HG03045 (cell line): ENCODE measurements around the gene CHST2.
"Not testable (repeated sequence)": the region's sequence is repeated elsewhere in the genome, so short reads cannot be mapped to it uniquely, and the experiment has no call there.

Experiments
- ATAC-seq: cut with Tn5 transposase; IDR thresholded peaks from one replicate; pipeline ENCODE4 v1.9.1; 2021; ENCODE audit warnings: mild to moderate bottlenecking, moderate library complexity; ENCODE audit not compliant: unreplicated experiment

The CHST2 gene

GRCh38 chr3:143119009-143119914 is at the start of gene CHST2:
Gene CHST2, plus strand, starts transcription at chr3:143119771. Its CDS starts 1,046 bp downstream, at chr3:143120817.
- ATAC-seq: peak; percentile 76

- ATAC-seq: no peak
These were observed 48.5 kb upstream of the CHST2 start for GRCh38 chr3:143070977-143071551.

- ATAC-seq: no peak
These were observed 47.8 kb upstream of the CHST2 start for GRCh38 chr3:143071776-143072175.

- ATAC-seq: not testable (repeated sequence)
These were observed 47.1 kb upstream of the CHST2 start for GRCh38 chr3:143072298-143073020.

- not testable (repeated sequence) for ATAC-seq
These were observed 46.0 kb upstream of the CHST2 start for GRCh38 chr3:143073541-143073940.

GRCh38 chr3:143073983-143074382 is 45.6 kb upstream of the CHST2 start:
- ATAC-seq: not testable (repeated sequence)

- no peak for ATAC-seq
These were observed 40.7 kb upstream of the CHST2 start for GRCh38 chr3:143078883-143079282.

- no peak for ATAC-seq
These were observed 39.4 kb upstream of the CHST2 start for GRCh38 chr3:143080196-143080595.

- no peak for ATAC-seq
These were observed 38.2 kb upstream of the CHST2 start for GRCh38 chr3:143081365-143081764.

- ATAC-seq: peak; percentile 77
These were observed 37.5 kb upstream of the CHST2 start for GRCh38 chr3:143081844-143082778.

- no peak for ATAC-seq
These were observed 35.8 kb upstream of the CHST2 start for GRCh38 chr3:143083781-143084180.

GRCh38 chr3:143084856-143085731 is 34.5 kb upstream of the CHST2 start:
- peak; percentile 41 for ATAC-seq

GRCh38 chr3:143088835-143089234 is 30.7 kb upstream of the CHST2 start:
- ATAC-seq: no peak

GRCh38 chr3:143089965-143090364 is 29.6 kb upstream of the CHST2 start:
- no peak for ATAC-seq

GRCh38 chr3:143090486-143090885 is 29.1 kb upstream of the CHST2 start:
- ATAC-seq: no peak

GRCh38 chr3:143090976-143091837 is 28.4 kb upstream of the CHST2 start:
- no peak for ATAC-seq

GRCh38 chr3:143092191-143092590 is 27.4 kb upstream of the CHST2 start:
- no peak for ATAC-seq

- no peak for ATAC-seq
These were observed 23.8 kb upstream of the CHST2 start for GRCh38 chr3:143095813-143096212.
